Right kidney (tissue), 1 donor: ENCODE results near the gene SULT2B1.
"Not testable (repeated sequence)": the region's sequence is repeated elsewhere in the genome, so short reads cannot be mapped to it uniquely, and the experiment has no call there.

Experiments
- DNase-seq: peaks from one replicate; pipeline ENCODE4 v3.0.0-alpha.2; 2016

The SULT2B1 gene

DNA sequence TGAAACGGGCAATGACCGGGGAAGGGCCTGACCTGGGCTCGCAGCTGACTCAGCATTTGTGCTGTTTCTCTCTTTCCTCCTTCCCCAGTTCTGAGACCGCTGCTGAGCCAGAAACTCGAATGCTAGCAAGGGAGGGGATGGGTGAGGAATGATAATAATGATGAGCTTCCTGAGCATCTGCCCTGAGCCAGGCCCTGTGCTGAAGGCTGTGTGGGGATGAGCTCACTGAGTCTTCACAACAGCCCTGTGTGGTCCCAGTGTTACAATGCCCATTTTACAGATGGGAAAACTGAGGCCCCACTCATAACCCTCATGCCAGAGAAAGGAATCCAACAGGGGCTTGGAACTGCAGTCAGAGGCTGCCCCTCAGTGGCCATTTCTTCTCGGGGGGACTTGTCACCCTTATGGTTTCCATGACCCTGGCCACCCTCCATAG is 8.1 kb downstream of the SULT2B1 start:
- no peak for DNase-seq

DNA sequence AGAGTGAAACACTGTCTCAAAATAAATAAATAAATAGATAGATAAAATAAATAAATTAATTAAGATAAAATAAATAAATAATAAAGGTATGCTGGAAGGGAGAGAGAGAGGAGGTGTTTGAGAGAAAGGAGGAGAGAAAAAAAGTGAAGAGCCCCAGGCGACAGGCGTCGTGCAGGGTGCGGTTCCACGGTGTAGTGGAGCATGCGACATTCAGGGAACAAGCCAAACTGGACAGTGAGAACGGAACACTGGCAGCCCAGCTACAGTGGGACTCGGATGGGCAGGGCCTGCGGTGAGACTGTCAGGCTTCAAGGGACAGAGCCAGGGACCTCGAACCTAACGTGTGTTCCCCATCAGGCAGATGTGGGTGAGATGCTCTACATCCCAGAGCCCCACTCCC is 9.4 kb downstream of the SULT2B1 start:
- DNase-seq, result no peak

DNA sequence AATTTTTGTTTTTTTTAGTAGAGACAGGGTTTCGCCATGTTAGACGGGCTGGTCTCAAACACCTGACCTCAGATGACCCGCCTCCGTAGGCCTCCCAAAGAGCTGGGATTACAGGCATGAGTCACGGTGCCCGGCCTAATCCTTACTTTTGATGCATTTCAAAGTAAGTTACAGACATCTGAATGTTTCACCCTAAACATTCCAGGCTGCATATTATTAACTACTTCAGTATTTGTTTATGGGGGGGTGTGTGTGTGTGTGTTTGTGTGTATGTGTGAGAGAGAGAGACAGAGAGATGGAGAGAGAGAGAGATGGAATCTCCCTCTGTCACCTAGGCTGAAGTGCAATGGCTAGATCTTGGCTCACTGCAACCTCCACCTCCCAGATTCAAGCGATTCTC is 13.1 kb downstream of the SULT2B1 start:
- DNase-seq, result no peak

DNA sequence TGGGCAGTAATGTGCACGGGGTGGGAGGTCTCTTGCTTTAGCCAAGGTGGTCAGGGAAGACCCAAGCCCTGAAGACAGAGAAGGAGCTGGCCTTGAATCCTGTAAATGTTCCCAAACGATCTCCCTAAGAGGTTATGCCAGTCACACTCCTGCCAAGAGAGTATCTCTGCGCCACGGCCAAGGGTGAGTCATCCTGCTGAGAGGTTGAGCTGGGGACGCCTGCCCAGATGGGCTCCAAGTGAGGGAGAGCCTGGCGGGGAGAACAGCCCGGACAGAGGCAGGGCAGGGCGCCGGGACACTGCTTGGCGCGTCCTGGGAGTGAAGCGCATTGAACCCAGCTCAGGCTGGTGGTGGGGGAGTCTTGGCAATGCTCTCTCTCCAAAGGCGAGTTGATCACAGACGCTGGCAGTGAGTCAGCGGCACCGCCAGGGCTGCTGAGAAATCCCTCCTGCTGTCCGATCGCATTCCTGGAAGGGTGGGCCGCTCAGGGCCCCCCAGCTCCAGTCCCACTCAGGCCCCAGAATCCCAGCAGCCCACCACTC is 16.4 kb downstream of the SULT2B1 start:
- no peak for DNase-seq

DNA sequence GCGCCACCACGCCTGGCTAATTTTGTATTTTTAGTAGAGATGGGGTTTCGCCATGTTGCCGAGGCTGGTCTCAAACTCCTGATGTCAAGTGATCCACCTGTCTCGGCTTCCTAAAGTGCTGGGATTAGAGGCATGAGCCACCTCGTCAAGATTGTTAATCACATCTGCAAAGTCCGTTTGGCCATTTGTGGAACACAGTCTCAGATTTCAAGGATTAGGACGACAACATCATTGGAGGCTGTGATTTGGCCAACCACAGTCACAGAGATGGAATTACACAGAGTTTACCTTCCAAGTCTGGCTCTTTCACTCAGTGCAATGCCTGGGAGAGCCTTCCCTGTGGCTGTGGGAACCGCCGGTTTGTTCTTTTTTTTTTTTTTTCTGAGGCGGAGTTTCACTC is 17.8 kb downstream of the SULT2B1 start:
- DNase-seq, result no peak

DNA sequence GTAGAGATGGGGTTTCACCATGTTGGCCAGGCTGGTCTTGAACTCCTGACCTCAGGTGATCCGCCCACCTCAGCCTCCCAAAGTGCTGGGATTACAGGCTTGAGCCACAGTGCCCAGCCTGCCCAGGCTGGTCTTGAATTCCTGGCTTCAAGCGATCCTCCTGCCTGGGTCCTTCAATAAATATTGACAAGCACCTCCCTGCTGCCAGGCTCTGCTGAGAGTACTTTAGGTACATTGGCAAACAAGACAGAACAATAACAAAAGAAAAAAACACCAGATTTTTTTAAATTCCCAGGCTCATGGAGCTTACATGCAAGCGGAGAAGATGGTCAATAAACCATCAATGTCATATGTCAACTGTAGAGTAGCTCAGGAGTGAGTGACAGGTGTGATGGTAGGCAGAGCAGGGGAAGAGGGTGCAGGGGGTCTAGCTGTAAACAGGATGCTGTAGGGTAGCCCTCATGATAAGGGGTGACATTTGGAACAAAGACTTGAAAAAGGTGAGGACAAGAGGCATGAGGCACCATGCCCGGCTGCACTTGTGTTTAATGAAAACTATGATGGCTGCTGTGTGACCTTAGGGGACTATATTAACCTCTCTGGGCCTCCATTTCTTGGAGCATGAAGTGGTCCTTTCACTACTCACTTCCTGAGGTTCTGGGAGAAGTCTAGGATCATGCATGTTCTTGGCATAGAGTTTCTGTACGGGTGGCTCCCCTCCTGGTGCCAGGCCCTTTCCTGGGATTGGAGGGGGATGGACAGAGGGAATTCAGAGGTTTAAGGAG is 19.6 kb downstream of the SULT2B1 start:
- no peak for DNase-seq

DNA sequence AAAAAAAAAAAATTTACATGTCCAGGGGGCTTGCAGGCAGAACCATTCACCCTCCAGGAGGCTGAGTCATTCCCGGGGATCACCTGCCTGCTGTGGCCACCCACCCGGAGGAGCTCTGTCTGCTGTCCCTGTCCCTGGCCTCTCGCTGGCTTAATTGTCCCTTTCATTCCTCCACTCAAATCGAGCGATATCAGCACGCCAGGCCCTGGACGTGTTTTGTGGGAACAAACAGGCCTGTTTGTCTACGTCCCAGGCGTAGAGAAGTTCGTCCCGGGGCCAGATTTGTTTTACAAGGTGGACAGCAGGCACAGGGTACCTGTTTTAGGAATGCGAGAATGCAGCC is 21.2 kb downstream of the SULT2B1 start:
- no peak for DNase-seq

DNA sequence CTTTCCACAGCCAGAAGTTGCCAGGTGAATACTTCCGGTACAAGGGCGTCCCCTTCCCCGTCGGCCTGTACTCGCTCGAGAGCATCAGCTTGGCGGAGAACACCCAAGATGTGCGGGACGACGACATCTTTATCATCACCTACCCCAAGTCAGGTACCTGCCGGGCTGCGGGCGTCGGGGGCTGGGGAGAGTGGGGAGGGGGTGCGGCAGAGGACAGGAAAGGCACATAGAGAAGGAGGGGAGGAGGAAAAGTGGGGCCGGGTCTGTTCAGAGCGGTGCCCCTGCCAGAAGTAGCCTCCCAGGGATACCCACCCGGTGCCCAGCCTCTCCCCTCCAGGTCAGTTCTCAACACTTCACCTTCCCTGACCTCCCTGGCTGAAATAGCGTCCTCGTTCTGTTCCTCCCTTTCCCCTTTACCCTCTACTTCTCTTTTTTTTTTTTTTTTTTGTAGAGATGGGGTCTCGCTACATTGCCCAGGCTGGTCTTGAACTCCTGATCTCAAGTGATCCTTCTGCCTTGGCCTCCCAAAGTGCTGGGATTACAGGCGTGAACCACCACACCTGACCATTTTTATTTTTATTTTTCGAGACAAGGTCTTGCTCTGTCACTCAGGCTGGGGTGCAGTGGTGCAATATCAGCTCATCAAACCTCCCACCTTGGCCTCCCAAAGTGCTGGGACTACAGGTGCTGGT is 24.1 kb downstream of the SULT2B1 start:
- DNase-seq, result no peak

DNA sequence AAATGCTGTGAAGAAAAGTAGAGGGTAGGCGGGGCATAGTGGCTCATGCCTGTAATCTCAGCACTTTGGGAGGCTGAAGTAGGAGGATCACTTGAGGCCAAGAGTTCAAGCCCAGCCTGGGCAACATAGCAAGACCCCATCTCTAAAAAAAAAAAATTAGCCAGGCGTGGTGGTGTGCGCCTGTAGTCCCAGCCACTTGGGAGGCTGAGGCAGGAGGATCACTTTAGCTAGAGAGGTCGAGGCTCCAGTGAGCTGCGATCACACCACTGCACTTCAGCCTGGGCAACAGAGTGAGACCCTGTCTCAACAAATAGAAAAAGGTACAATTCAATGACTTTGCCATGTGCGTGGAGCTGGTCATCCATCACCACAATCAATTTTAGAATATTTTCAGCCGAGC is 25.9 kb downstream of the SULT2B1 start:
- not testable (repeated sequence) for DNase-seq

DNA sequence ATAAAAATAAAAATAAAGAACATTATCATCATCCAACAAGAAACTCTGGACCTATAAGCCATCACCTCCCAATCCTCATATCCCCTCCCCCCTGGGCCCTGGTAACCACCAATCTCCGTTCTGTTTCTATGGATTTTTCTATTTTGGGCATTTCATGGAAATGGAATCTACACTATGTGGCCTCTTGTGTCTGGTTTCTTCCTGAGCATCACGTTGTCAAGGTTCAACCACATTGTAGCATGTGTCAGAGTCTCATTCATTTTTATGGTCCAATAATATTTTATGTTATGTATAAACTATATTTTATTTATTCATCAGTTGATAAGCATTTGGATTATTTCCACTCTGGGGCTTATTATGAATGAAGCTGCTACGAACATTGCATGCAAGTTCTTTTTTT is 26.9 kb downstream of the SULT2B1 start:
- DNase-seq, result no peak

DNA sequence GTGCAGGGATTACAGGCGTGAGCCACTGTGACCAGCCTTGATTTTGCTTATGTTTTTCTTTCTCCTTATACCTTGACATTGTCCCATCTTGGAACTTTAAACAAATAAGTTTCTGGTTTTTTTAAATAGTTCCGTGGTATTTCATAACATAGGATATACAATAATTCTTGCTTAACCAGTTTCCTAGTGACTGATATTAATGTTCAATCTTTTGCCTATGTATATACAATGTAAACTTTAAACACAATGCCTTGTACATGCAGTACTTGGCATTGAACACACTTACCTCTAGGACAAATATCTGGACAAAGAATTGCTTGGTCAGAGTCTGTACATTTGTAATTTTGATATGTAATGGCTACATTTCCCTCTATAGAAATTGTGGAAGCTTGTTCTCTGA is 30.2 kb downstream of the SULT2B1 start:
- no peak for DNase-seq

DNA sequence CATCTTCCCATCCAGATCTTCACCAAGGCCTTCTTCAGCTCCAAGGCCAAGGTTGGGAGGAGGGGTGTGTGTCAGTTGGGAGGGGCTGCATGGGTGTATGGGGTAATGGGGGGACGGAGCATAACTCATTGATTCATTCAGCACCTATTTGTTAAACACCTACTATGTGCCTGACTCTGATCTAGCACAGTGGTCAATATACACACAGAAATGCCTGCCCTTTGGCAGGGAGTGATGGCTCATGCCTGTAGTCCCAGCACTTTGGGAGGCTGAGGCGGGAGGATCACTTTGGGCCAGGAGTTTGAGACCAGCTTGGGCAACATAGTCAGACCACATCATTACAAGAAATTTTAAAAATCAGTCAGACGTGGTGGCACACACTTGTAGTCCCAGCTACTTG is 35.4 kb downstream of the SULT2B1 start:
- DNase-seq, result no peak

DNA sequence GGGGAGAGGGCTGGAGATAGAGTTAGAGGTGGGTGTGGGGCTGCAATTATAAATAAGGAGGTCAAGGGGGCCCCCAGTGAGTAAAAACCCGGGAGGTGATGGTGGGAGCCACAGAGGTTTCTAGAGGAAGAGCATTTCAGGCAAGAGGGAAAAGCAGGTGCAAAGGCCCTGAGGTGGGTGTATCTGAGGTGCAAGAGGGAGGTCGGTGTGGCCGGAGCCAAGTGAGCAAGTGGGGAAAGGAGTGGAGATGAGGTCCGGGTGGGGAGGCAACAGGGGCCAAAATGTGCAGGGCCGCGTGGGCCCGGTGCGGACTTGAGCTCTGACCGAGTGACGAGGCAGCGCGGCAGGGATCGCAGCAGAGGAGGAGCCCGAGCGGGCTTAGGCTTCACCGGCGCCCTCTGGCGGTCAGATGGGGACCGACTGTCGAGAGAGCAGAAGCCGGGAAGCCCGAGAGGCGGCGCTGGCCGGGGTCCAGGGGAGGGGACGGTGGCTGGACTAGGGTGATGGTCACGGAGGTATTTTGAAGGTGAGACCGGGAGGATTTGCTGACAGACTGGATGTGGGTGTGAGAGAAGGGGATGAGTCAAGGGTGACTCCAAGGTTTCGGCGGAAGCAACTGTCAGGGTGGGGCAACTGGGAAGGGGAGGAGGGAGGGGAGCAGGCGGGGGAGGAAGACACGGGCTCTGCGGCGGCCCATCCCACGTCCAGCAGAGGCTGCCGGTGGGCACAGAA is 36.9 kb downstream of the SULT2B1 start:
- DNase-seq, result peak; percentile 84

DNA sequence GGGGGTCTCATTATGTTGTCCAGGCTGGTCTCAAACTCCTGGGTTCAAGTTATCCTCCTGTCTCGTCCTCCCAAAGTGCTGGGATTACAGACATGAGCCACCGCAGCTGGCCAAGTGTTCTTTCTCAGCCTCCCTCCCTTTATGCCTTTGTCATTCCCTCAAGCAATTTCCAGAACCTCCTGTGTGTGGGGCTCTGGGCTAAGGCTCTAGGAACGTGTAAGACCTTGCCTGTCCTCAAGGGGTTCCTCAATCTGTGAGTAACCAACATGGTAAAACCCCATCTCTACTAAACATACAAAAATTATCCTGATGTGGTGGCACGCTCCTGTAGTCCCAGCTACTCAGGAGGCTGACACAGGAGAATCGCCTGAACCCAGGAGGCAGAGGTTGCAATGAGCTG is 39.0 kb downstream of the SULT2B1 start:
- DNase-seq, result no peak

DNA sequence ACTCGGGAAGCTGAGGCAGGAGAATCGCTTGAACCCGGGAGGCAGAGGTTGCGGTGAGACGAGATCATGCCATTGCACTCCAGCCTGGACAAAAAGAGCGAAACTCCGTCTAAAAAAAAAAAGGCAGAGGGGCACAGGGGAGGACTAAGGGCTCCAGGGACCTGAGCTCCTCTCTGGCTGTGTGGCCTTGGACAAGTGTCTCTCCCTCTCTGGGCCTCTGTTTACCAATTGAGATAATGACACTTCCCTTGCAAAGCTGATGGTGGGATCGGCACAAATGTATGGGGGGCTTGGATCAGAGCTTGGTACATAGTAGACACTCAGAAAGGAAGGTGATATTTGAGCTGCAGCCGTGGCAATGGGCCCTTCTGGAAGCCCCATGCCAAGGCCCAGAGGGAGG is 43.2 kb downstream of the SULT2B1 start:
- DNase-seq, result no peak

DNA sequence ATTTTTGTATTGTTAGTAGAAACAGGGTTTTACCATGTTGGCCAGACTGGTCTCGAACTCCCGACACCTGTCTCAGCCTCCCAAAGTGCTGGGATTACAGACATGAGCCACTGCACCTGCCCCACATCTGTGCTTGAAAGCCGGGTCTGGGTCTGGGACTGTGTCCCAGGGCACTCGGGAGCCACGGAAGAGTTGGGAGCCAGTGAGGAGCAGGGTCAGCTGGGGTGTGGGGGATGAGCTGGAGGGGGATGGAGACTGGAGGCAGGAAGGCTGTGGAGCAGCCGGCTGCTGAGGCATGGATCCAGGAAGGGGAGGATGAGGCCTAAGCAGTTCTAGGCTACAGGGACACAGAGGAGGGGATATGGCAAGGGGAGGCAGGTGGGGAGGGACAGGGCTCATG is 43.9 kb downstream of the SULT2B1 start:
- DNase-seq, result no peak

DNA sequence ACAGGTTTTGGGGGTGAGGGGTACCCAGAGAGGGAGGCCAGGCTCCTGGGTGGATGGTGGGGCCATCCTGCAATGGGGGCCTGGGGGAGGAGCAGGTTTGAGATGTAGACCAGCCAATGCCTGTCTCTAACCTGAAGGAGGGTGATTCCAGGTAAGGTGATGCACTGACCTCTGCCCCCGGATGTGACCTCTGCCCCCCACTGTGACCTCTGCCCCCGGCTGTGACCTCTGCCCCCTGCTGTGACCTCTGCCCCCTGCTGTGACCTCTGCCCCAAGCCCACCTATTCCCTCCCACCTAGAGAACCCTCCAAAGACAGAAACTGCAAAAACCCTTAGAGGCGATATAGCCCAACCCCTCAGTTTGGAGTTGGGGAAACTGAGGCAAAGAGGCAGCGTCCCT is 44.3 kb downstream of the SULT2B1 start:
- no peak for DNase-seq

DNA sequence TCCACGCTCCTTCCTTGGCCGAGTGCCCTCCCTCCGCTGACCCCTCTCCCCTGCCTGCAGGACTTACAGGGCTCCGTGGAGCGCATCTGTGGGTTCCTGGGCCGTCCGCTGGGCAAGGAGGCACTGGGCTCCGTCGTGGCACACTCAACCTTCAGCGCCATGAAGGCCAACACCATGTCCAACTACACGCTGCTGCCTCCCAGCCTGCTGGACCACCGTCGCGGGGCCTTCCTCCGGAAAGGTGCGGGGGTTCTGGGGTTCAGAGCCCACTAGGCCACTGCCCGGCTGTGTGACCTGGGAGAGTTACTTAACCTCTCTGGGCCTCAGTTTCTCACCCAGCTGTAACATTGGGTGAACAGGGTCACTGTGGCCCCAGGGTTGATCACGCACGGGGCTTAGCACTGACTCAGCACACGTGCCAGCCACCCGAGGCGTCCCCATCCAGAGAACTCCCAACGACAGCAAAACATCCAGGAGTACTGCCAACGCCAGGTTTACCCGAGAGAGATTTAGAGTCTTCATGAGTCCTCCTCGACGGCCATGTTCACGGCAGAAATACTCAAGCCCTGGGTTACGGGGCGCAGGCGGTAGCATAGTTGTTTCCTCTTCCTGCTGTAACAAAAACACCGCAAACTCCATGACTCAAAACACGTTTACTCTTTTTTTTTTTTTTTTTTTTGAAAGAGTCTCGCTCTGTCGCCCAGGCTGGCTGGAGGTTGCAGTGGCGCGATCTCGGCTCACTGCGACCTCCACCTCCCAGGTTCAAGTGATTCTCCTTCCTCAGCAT is 44.9 kb downstream of the SULT2B1 start:
- no peak for DNase-seq

DNA sequence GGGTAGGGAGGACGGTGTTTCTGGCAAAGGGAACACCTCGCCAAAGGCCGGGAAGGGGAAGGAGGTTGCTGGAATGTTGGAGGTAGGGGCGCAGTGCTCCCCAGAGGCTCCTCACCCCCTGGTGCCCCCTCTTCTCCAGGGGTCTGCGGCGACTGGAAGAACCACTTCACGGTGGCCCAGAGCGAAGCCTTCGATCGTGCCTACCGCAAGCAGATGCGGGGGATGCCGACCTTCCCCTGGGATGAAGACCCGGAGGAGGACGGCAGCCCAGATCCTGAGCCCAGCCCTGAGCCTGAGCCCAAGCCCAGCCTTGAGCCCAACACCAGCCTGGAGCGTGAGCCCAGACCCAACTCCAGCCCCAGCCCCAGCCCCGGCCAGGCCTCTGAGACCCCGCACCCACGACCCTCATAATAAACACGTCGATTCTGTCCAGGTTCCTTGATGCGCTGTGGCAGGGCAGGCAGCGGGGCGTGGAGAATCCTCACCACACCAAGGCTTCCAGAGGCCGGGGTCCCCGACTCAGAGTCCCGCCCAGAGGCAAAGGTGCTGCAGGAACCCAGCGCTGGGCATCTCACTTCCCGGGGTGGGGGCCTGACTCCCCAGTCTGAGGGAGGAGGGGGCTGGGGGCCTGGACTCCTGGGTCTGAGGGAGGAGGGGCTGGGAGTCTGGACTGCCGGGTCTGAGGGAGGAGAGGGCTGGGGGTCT is 47.2 kb downstream of the SULT2B1 start:
- no peak for DNase-seq

DNA sequence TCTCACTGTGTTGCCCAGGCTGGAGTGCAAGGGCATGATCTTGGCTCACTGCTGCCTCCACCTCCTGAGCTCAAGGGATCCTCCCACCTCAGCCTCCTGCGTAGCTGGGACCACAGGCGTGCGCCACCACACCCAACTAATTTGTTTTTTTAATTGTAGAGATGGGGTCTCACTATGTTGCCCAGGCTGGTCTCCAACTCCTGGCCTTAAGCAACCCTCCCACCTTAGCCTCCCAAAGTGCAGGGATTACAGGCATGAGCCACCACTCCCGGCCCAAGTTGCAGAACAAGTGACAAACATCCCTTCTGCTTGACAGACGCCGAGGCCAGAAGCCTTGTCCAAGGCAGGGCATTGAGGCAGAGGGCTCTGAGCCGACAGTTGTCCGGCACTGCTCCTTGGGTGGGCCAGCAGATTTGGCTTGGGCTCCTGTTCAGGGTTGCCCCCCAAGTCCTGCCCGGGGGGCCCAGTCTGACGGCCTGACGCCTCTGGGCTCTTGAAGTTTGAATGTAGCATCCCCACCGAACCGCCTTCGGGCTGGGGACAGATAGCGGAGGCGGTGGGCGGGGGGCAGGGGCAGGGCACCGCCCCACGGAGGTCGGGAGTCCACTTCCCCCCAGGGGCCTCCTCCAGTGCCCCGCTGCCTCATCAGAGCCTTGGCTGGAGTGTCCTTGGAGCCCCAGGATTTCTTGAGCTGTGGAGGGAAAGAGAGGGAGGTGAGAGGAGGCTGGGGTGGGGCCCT is 48.9 kb downstream of the SULT2B1 start:
- no peak for DNase-seq

DNA sequence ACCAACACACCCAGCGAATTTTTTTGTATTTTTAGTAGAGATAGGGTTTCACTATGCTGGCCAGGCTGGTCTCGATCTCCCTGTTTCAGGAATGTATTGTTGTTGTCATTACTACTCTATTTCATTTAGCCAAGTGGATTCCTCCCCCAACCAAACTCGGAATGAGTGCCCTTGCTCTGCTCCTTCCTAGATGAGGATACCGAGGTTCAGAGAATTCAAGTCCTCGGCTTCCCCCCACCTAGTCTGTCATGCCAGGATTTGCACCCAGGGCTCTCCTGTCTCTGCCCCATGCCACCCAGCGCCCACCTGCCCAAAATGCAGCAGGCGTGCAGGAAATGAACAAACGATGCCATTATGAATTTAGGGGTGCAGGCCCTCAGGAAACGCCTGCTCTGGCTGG is 51.0 kb downstream of the SULT2B1 start:
- DNase-seq, result no peak
